WTC11 (cell line): Measurements from ENCODE around the gene KAT7. TPM values are rescaled to one million over a fixed set of nuclear protein-coding genes. Genes with fewer than 3 reads are reported as not detected.

Experiments
- ATAC-seq: fragments of 200-7000 bp; cut with Tn5 transposase; 2 replicates; pipeline ENCODE4 v1.10.0; 2021; ENCODE audit warnings: mild to moderate bottlenecking, moderate library complexity
- CTCF ChIA-PET: fragments of 300-600 bp; sonication (Branson Sonifier 250); formaldehyde crosslinking; loops from one replicate; lab custom pipeline; 2021; ENCODE audit warnings: antibody characterized with exemption; lab: Charles Lee
- POLR2A ChIA-PET: fragments of 350-600 bp; sonication (Branson Sonifier 250); formaldehyde crosslinking; loops from one replicate; lab custom pipeline; 2021; ENCODE audit warnings: antibody characterized with exemption; lab: Charles Lee
- DNase-seq: peaks from one replicate; pipeline ENCODE4 v3.0.0; 2021; ENCODE audit warnings: low spot score
- H3K27ac Mint-ChIP-seq: 2 replicates; pipeline ENCODE4 v1.8.0; 2021; ENCODE audit warnings: mixed read lengths
- H3K27me3 Mint-ChIP-seq: 2 replicates; pipeline ENCODE4 v1.8.0; 2021; ENCODE audit warnings: low read depth, mild to moderate bottlenecking, moderate library complexity, mixed read lengths
- H3K36me3 Mint-ChIP-seq: 2 replicates; pipeline ENCODE4 v1.8.0; 2021; ENCODE audit warnings: mixed read lengths
- H3K4me1 Mint-ChIP-seq: 2 replicates; pipeline ENCODE4 v1.8.0; 2022; ENCODE audit warnings: mixed read lengths
- H3K4me3 Mint-ChIP-seq: 2 replicates; pipeline ENCODE4 v1.8.0; 2021; ENCODE audit warnings: mild to moderate bottlenecking, moderate library complexity, mixed read lengths
- H3K9me3 Mint-ChIP-seq: 2 replicates; pipeline ENCODE4 v1.8.0; 2021; ENCODE audit warnings: mixed read lengths
- ARID4B ChIP-seq: sonication (generic); formaldehyde crosslinking; IDR thresholded peaks from 2 replicates; pipeline ENCODE4 v1.8.0; 2023; ENCODE audit warnings: missing genetic modification reagents, mild to moderate bottlenecking, borderline replicate concordance
- CDX4 ChIP-seq: fragments of 250-450 bp; sonication (Bioruptor Pico); IDR thresholded peaks from 2 replicates; pipeline ENCODE4 v1.9.0; 2021; ENCODE audit warnings: moderate library complexity, mild to moderate bottlenecking, inconsistent platforms, borderline replicate concordance
- E2F4 ChIP-seq: sonication (generic); formaldehyde crosslinking; IDR thresholded peaks from 2 replicates; pipeline ENCODE4 v1.8.1; 2022; ENCODE audit warnings: low read depth, mild to moderate bottlenecking, moderate library complexity, missing genetic modification reagents, borderline replicate concordance
- E2F5 ChIP-seq: sonication (generic); formaldehyde crosslinking; IDR thresholded peaks from 2 replicates; pipeline ENCODE4 v1.8.1; 2022; ENCODE audit warnings: mild to moderate bottlenecking, moderate library complexity, missing genetic modification reagents
- FOXK1 ChIP-seq: sonication (generic); formaldehyde crosslinking; IDR thresholded peaks from 2 replicates; pipeline ENCODE4 v1.8.0; 2022; ENCODE audit warnings: mild to moderate bottlenecking, moderate library complexity, missing genetic modification reagents
- IRF1 ChIP-seq: sonication (generic); formaldehyde crosslinking; IDR thresholded peaks from 2 replicates; pipeline ENCODE4 v1.8.0; 2023; ENCODE audit warnings: missing genetic modification reagents
- MAX ChIP-seq: sonication (generic); formaldehyde crosslinking; IDR thresholded peaks from 2 replicates; pipeline ENCODE4 v1.8.0; 2022; ENCODE audit warnings: mild to moderate bottlenecking, missing genetic modification reagents
- PRDM15 ChIP-seq: sonication (generic); formaldehyde crosslinking; IDR thresholded peaks from 2 replicates; pipeline ENCODE4 v1.8.0; 2022; ENCODE audit warnings: missing genetic modification reagents
- PRRX2 ChIP-seq: fragments of 250-450 bp; sonication (Bioruptor Pico); IDR thresholded peaks from 2 replicates; pipeline ENCODE4 v1.8.0; 2021; ENCODE audit warnings: mild to moderate bottlenecking
- SMAD4 ChIP-seq: sonication (generic); formaldehyde crosslinking; IDR thresholded peaks from 2 replicates; pipeline ENCODE4 v1.8.0; 2022; ENCODE audit warnings: mild to moderate bottlenecking, missing genetic modification reagents
- TP53 ChIP-seq: sonication (generic); formaldehyde crosslinking; IDR thresholded peaks from 2 replicates; pipeline ENCODE4 v1.8.1; 2023; ENCODE audit warnings: mild to moderate bottlenecking, missing genetic modification reagents
- ZNF263 ChIP-seq: sonication (generic); formaldehyde crosslinking; IDR thresholded peaks from 2 replicates; pipeline ENCODE4 v1.8.1; 2022; ENCODE audit warnings: low read depth, mild to moderate bottlenecking, moderate library complexity, missing genetic modification reagents
- ZNF281 ChIP-seq: sonication (generic); formaldehyde crosslinking; IDR thresholded peaks from 2 replicates; pipeline ENCODE4 v1.8.0; 2023; ENCODE audit warnings: mild to moderate bottlenecking, missing genetic modification reagents
- ZNF396 ChIP-seq: fragments of 250-450 bp; sonication (Bioruptor Pico); IDR thresholded peaks from 2 replicates; pipeline ENCODE4 v1.8.0; 2021; ENCODE audit warnings: mild to moderate bottlenecking, moderate library complexity, borderline replicate concordance
- ZNF416 ChIP-seq: fragments of 250-450 bp; sonication (Bioruptor Pico); IDR thresholded peaks from 2 replicates; pipeline ENCODE4 v1.9.0; 2021; ENCODE audit warnings: mild to moderate bottlenecking, inconsistent platforms
- ZNF423 ChIP-seq: fragments of 250-450 bp; sonication (Bioruptor Pico); IDR thresholded peaks from 2 replicates; pipeline ENCODE4 v2.1.2; 2022; ENCODE audit warnings: mild to moderate bottlenecking, moderate library complexity
- ZNF512 ChIP-seq: sonication (generic); formaldehyde crosslinking; IDR thresholded peaks from 2 replicates; pipeline ENCODE4 v1.8.1; 2022; ENCODE audit warnings: missing genetic modification reagents, borderline replicate concordance
- total RNA-seq: library from RNA; stranded (reverse); gene quantifications from 3 replicates; pipeline ENCODE4 v1.2.3, GENCODE V29; 2021

KAT7 gene
- total RNA-seq, 1 experiment from 2014 or later, result 199 TPM

- H3K4me1 Mint-ChIP-seq, result no peaks in the 10 kb centered on the region
- H3K4me3 Mint-ChIP-seq, result no peak overlapping the region
- CTCF ChIA-PET, result interaction anchor here (1.0 kb wide), 1 partner anchor 15 kb away, joined by 3 read pairs; the partner anchor contains the start of gene FAM117A
- TF ChIP-seq ZNF281 (CRISPR knock-in tag) (no peak), E2F5 (no peak), ZNF396 (CRISPR knock-in tag) (no peak), ZNF423 (CRISPR knock-in tag) (no peak), ARID4B (CRISPR knock-in tag) (no peak), E2F4 (CRISPR knock-in tag) (no peak), IRF1 (CRISPR knock-in tag) (no peak), PRRX2 (CRISPR knock-in tag) (no peak), FOXK1 (CRISPR knock-in tag) (no peak), MAX (no peak), CDX4 (CRISPR knock-in tag) (no peak), ZNF263 (CRISPR knock-in tag) (no peak)
- TF ChIP-seq, all 79 proteins: peak for 0
- Mint-ChIP-seq H3K9me3 (no peaks in the 10 kb centered on the region), H3K36me3 (no peaks in the 10 kb centered on the region), H3K27me3 (peaks cover 5% of the 10 kb centered on the region), H3K27ac (no peak overlapping the region)
- POLR2A ChIA-PET, result no interaction called here
- ATAC-seq, result no peak
- no peak for DNase-seq
These were observed 9.2 kb upstream of the KAT7 start for GRCh38 chr17:49779156-49779738.

GRCh38 chr17:49779739-49780231 lies 8.7 kb upstream of the KAT7 start:
- Mint-ChIP-seq H3K4me1 (no peaks in the 10 kb centered on the region), H3K27ac (no peak overlapping the region), H3K4me3 (no peak overlapping the region), H3K9me3 (no peaks in the 10 kb centered on the region), H3K36me3 (no peaks in the 10 kb centered on the region), H3K27me3 (peaks cover 8% of the 10 kb centered on the region)
- POLR2A ChIA-PET, result no interaction called here
- no peak for DNase-seq
- CTCF ChIA-PET, result interaction anchor here (1.0 kb wide), 1 partner anchor 16 kb away, joined by 3 read pairs; the partner anchor contains the start of gene FAM117A
- ATAC-seq, result peak; percentile 52; the same call in 1 of the 2 replicates
- TF ChIP-seq ZNF512 (CRISPR knock-in tag) (no peak), SMAD4 (no peak), FOXK1 (CRISPR knock-in tag) (no peak), TP53 (no peak), ZNF416 (no peak), PRDM15 (CRISPR knock-in tag) (no peak)
